Omental fat pad (tissue), 4 donors: ENCODE results near the gene HHIPL2. TPM values are rescaled to one million over a fixed set of nuclear protein-coding genes. Genes with fewer than 3 reads are reported as not detected.
A peak's percentile ranks its signal among the peaks of the same experiment; 100 is the strongest.

Experiments used
- ATAC-seq: fragments of 150-250 bp; one replicate; pipeline ENCODE4 v1.9.1; 2016; ENCODE audit warnings: mild to moderate bottlenecking, moderate library complexity; ENCODE audit not compliant: low FRiP score
- DNase-seq: peaks from one replicate; pipeline ENCODE4 v3.0.0-alpha.2; 2019; ENCODE audit warnings: low spot score
- total RNA-seq, 4 donors: library from RNA; depleted of rRNA; stranded (reverse); fragments of >200 nt; gene quantifications; one replicate each; pipeline ENCODE4 v1.1.0, GENCODE V29; 2016
- TF ChIP-seq, protein P1 (sequence below), 3 donors: fragments of 450-650 bp; IDR thresholded peaks; one replicate each; pipeline ENCODE4 v1.5.1; 2016 to 2017; ENCODE audit warnings: antibody characterized with exemption in 3 of 3, mild to moderate bottlenecking in 3 of 3, moderate library complexity in 2 of 3

Gene HHIPL2
- total RNA-seq, result under 1 TPM in 1 of 4 donors, not detected in 3; 0.31 TPM

DNA sequence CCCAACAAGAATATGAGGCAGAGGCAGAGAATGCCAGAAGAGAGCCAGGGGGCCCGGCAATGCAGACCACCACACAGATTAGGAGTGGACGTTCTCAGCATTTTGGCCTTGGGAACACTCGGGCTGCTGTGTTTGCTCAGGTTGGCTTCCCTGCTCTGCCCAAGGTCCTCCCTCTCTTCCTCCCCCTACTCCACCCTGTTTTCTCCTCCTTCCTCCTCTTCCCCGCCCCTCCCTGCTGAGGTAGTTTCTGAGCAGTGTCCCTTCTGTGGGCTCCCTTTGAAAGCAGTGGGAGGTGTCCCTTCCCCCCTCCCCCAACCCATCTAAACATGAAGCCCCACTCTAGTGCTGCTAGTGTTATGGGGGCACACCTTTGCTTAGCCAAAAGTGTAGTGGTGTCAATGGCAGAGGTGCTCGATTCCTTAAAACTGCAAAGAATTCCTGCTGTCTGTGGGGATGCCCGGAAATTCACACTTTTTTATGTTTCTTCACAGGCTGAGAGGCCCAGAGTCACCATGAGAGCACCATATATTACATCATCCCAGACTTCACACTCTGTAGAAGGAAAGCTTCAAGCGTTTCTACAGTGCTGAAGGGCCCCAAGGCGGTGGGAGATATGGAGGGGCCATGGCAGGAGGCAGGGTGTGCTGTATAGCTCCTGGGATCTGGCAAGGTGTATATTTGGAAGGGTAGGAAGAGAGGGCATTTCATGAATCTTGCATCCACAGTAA is at the start of gene HHIPL2:
TSS of gene HHIPL2 (minus strand) at position 161 of the 728 bp plus-strand sequence. CDS start at position 101, 60 bp downstream.
- TF ChIP-seq, protein P1, sequence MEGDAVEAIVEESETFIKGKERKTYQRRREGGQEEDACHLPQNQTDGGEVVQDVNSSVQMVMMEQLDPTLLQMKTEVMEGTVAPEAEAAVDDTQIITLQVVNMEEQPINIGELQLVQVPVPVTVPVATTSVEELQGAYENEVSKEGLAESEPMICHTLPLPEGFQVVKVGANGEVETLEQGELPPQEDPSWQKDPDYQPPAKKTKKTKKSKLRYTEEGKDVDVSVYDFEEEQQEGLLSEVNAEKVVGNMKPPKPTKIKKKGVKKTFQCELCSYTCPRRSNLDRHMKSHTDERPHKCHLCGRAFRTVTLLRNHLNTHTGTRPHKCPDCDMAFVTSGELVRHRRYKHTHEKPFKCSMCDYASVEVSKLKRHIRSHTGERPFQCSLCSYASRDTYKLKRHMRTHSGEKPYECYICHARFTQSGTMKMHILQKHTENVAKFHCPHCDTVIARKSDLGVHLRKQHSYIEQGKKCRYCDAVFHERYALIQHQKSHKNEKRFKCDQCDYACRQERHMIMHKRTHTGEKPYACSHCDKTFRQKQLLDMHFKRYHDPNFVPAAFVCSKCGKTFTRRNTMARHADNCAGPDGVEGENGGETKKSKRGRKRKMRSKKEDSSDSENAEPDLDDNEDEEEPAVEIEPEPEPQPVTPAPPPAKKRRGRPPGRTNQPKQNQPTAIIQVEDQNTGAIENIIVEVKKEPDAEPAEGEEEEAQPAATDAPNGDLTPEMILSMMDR (IDR thresholded peaks at IDR 0.05), result no peak
- ATAC-seq, result no peak
- no peak for DNase-seq

- DNase-seq (no peak), ATAC-seq (no peak)
- TF ChIP-seq, protein P1 (IDR thresholded peaks at IDR 0.05), result no peak
Measured at GRCh38 chr1:222596696-222597095, 48.8 kb upstream of the HHIPL2 start.

GRCh38 chr1:222594789-222595188 is 46.9 kb upstream of the HHIPL2 start:
- DNase-seq (no peak), ATAC-seq (no peak)
- TF ChIP-seq, protein P1 (IDR thresholded peaks at IDR 0.05), result no peak

- ATAC-seq (no peak), DNase-seq (no peak)
- TF ChIP-seq, protein P1 (IDR thresholded peaks at IDR 0.05), result no peak
Measured at GRCh38 chr1:222592171-222592570, 44.3 kb upstream of the HHIPL2 start.

- peak; percentile 92 for ATAC-seq
- TF ChIP-seq, protein P1 (IDR thresholded peaks at IDR 0.05), result no peak
- DNase-seq, result peak; percentile 55
Measured at GRCh38 chr1:222589462-222590302, 41.8 kb upstream of the HHIPL2 start, which contains the start of gene TAF1A. Gene TAF1A, minus strand, starts transcription at chr1:222589933.

DNA sequence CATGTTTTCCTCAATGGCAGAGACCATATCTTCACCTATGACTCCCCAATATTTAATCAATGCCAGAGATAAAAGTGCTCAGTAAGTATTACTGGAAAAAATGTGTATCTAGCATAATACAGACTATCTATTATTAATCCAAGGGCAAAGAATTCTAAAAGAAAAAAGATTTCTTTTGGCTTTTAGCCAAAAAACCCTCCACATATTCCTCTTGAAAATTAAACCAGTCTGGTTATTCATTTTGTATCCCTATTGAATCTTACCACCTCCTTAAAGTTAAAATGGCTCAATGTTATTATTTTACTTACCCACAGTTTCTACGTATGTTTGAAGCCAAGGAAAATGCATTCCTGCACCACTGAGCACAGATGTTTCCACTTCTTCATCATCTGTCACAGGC is 40.2 kb upstream of the HHIPL2 start:
- ATAC-seq (no peak), DNase-seq (no peak)
- TF ChIP-seq, protein P1 (IDR thresholded peaks at IDR 0.05), result no peak
